IPS DF 6.9 (cell line): ENCODE results near the gene FEM1C.

Experiments used
- DNase-seq: peaks from one replicate; pipeline ENCODE4 v3.0.0-alpha.2; 2013; ENCODE audit warnings: low read depth, low spot score
- H3K27ac ChIP-seq: one replicate; pipeline ENCODE4 v1.5.1; 2013; ENCODE audit warnings: low read length, control low read depth
- H3K27me3 ChIP-seq: 2 replicates; pipeline ENCODE4 v1.6.1; 2013; ENCODE audit warnings: mild to moderate bottlenecking, low read length; ENCODE audit not compliant: control insufficient read depth, insufficient read depth
- H3K36me3 ChIP-seq: 2 replicates; pipeline ENCODE4 v1.6.1; 2013; ENCODE audit warnings: low read length; ENCODE audit not compliant: control insufficient read depth, insufficient read depth
- H3K4me1 ChIP-seq: 2 replicates; pipeline ENCODE4 v1.6.1; 2013; ENCODE audit warnings: low read length; ENCODE audit not compliant: control insufficient read depth, insufficient read depth
- H3K4me3 ChIP-seq: 2 replicates; pipeline ENCODE4 v1.5.1; 2013; ENCODE audit warnings: mild to moderate bottlenecking, low read length
- H3K9me3 ChIP-seq: 2 replicates; pipeline ENCODE4 v1.6.1; 2013; ENCODE audit warnings: low read length, inconsistent platforms; ENCODE audit not compliant: control insufficient read depth, insufficient read depth
- WGBS: extraction: QIAGEN DNeasy Blood & Tissue Kit; methylation state at CpG from one replicate; pipeline ENCODE4 v1.1.7; 2013; ENCODE audit warnings: mixed read lengths, missing lambda C conversion rate; ENCODE audit not compliant: insufficient read length, insufficient coverage; 5-methylcytosine and 5-hydroxymethylcytosine counted together

FEM1C gene

DNA sequence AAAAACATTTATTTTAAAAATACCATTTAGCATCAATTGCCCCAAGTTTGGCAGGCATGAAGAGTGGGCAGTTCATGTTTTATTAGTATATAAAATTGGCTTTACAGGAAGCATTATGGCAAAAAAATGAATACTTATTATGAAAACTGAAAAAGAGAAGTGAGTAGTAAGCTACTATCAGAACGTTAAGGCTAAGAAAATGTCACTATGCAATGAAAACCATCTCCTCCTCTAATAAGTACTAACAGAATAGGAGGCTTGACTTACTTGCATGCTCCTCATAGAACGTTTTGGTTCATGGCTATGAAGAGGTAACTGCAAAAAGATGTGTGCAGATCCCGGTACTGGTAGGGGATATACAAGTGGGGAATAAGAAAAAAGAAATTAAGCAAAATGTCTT is 34.1 kb upstream of the FEM1C start:
- H3K4me3 ChIP-seq = no peak overlapping the region
- H3K36me3 ChIP-seq = no peaks in the 10 kb centered on the region
- no CpG with 5 or more reads among the region's 3 CpGs for WGBS
- no peaks in the 10 kb centered on the region for H3K27me3 ChIP-seq
- DNase-seq = no peak
- H3K27ac ChIP-seq = no peak overlapping the region
- H3K9me3 ChIP-seq = no peaks in the 10 kb centered on the region
- H3K4me1 ChIP-seq = no peaks in the 10 kb centered on the region

DNA sequence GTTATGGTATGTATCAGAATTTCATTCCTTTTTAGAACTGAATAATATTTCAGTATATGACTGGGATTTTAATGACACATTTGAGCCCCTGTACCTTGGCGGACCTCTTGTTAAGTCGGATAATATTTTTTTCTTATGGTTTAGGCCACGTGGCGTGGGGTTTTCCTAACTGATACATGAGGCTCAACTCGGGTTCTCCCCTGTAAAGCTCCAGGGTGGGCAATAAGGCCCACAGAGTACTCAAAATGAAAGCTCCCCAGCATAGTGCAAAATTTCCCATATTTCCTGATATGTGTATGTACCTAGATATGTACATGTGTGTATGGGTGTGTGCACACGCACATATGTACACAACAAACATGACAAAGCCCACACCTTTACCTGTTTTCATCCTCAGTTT is 33.2 kb upstream of the FEM1C start:
- Histone ChIP-seq H3K4me3 (no peak overlapping the region), H3K27me3 (no peaks in the 10 kb centered on the region), H3K27ac (no peak overlapping the region), H3K36me3 (no peaks in the 10 kb centered on the region), H3K9me3 (no peaks in the 10 kb centered on the region), H3K4me1 (no peaks in the 10 kb centered on the region)
- no CpG with 5 or more reads among the region's 6 CpGs for WGBS
- no peak for DNase-seq

DNA sequence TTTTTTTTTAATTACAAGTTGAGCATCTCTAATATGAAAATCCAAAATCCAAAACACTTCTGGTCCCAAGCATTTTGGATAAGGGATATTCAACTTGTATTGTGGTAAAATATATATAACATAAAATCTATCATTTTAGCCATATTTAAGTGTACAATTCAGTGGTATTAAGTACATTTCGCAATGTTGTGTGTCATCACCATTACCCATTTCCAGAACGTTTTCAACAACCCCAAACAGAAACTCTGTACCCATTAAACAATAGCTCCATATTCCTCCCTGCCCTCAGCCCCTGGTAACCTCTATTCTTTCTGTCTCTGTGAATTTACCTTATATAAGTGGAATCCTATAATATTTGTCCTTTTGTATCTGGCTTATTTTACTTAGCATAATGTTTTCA is 32.8 kb upstream of the FEM1C start:
- WGBS = no CpG with 5 or more reads among the region's 2 CpGs
- Histone ChIP-seq H3K27ac (no peak overlapping the region), H3K36me3 (no peaks in the 10 kb centered on the region), H3K4me3 (no peak overlapping the region), H3K27me3 (no peaks in the 10 kb centered on the region), H3K4me1 (no peaks in the 10 kb centered on the region), H3K9me3 (no peaks in the 10 kb centered on the region)
- DNase-seq = no peak

DNA sequence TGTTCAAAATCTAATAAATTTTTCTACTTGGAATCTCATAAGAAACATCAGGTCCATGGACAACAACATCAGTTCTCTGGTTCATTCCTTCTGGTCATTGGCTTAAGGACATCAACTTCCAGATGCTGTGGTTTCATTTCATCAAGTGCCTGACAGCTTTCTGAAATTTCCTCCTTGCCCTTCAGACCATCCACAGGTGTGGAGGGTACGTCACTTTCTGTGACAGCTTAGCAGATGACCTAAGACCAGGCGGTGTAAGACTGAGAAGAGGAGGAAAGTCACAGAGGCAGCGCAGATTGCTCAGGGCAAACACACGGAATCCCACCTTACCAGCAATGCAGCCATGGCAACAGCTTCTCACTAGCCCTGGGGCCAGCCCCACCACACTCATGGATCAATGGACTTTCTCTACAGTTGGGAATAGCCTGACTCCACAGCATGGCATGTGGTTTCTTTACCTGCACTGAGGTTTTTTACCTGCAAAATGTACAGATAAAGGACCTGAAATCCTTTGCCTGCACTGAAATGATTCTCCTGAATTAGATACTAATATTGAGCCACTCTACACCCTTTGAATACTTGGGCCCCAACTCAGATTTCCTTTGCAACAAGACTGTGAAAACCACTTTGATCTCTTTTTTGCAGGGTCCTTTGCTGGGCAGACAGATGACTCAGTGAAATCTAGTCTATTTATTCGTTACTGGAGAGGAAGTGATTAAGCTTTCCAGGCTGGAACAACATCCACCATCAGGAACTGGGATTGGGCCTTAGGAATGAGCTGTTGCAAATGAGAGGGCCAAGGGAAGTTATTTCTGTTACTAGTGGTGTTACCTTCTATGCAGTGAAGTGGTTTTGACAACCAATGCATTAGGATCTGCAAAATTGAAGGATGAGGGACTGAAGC is 30.8 kb upstream of the FEM1C start:
- H3K36me3 ChIP-seq = no peaks in the 10 kb centered on the region
- no peak overlapping the region for H3K4me3 ChIP-seq
- H3K27ac ChIP-seq = no peak overlapping the region
- H3K27me3 ChIP-seq = no peaks in the 10 kb centered on the region
- WGBS = no CpG with 5 or more reads among the region's 5 CpGs
- H3K4me1 ChIP-seq = no peaks in the 10 kb centered on the region
- no peak for DNase-seq
- no peaks in the 10 kb centered on the region for H3K9me3 ChIP-seq

DNA sequence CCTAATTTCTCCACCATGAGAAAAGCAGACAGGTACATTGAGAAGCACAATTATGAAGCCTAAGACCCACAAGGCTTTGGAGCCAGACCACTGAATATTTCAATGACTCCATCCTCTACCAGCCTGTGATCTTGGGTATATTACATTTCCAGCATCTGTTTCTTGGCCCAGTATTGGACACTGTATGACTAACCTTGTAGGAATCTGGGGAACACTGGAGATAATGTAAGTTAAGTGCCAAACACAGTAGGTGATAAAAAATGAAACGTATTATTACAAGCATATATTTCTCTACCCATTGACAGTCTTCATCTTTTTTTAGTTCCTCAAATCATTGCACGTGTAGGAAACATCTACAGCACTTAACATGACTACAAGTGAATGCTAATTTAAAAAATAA is 28.6 kb upstream of the FEM1C start:
- Histone ChIP-seq H3K4me1 (no peaks in the 10 kb centered on the region), H3K27ac (no peak overlapping the region), H3K4me3 (no peak overlapping the region), H3K36me3 (no peaks in the 10 kb centered on the region), H3K27me3 (no peaks in the 10 kb centered on the region), H3K9me3 (no peaks in the 10 kb centered on the region)
- DNase-seq = no peak
- WGBS = no CpG with 5 or more reads among the region's 2 CpGs

DNA sequence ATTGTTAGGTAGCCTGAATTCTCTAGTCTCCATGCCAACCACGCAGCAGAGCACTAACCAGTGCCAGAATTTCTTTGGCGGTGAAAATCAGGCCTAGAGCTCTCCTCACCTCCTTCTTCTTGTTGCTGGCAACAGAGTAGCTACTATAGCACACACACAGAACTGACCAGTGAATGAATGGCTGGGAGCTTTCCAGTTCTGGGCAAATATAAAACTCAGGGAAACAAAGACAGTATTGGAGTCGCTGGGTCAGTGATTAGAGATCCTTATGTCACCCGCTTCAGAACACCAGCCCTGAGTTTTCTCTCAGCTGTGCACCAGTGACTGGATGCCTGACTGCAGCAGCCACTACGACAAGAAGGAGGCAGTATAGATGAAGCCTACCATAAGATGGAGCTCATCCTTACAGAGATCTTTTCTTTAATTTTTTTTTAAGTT is 26.9 kb upstream of the FEM1C start:
- no peak for DNase-seq
- Histone ChIP-seq H3K4me1 (no peaks in the 10 kb centered on the region), H3K36me3 (no peaks in the 10 kb centered on the region), H3K27me3 (no peaks in the 10 kb centered on the region), H3K27ac (no peak overlapping the region), H3K9me3 (no peaks in the 10 kb centered on the region), H3K4me3 (no peak overlapping the region)
- no CpG with 5 or more reads among the region's 5 CpGs for WGBS

DNA sequence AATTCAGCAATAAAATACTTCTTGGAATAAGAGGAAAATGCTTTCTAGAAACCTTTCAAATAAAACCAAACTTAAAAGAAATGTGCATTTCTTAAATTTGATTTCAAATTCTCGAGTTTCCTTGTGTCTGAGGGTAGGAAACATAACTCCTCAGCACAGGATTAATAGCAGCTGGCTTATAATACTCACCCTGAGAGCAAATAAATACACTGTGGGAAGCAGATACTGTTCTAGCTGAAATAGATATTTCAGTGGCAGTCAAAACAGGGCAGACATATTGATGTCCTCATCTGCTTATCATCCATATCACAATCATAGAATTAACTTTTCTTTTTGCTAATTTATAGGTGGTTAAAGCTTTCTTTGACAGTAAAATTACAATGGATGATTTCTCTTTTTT is 24.1 kb upstream of the FEM1C start:
- H3K4me1 ChIP-seq = no peaks in the 10 kb centered on the region
- no peak for DNase-seq
- H3K36me3 ChIP-seq = no peaks in the 10 kb centered on the region
- WGBS = no CpG with 5 or more reads among the region's 1 CpG
- no peak overlapping the region for H3K4me3 ChIP-seq
- no peaks in the 10 kb centered on the region for H3K27me3 ChIP-seq
- H3K9me3 ChIP-seq = no peaks in the 10 kb centered on the region
- no peak overlapping the region for H3K27ac ChIP-seq

DNA sequence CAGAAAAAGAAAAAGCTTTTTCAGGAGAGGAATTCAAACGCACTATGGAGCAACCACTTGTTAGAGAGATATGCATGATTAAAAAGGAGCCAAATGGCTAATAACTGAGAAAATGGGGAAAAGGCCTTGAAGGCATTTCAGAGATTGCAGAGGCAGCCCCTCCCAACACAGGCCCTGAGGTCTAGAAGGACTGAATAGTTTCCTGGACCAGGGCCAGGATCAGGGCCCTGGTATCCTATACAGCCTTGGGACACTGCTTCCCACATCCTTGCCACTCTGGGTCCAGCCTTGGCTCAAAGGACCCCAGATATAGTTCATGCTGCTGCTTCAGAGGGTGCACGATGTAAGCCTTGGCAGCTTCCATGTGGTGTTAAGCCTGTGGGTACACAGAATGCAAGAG is 20.7 kb upstream of the FEM1C start:
- no peak for DNase-seq
- Histone ChIP-seq H3K4me1 (no peaks in the 10 kb centered on the region), H3K27me3 (no peaks in the 10 kb centered on the region), H3K4me3 (no peak overlapping the region), H3K27ac (no peak overlapping the region), H3K36me3 (no peaks in the 10 kb centered on the region), H3K9me3 (no peaks in the 10 kb centered on the region)
- WGBS = no CpG with 5 or more reads among the region's 2 CpGs

DNA sequence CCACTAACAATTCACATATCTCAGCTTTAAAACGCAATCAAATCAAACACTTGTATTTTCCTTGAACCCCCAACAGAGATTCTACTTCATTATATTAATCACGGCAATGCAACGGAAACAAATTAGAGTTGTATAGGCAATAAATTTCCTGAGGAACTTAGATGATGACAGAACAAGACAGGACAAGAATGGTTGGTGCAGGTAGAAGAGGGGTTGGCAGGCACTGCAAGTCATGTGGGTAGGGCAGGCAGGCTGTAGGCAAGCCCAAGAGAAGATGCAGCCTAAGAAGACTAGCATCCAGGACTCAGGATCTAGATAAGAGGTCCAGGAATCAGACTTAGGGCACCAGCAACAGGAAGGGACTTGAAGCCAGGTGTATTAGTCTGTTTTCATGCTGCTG is 16.6 kb upstream of the FEM1C start:
- Histone ChIP-seq H3K4me3 (no peak overlapping the region), H3K27ac (no peak overlapping the region), H3K27me3 (no peaks in the 10 kb centered on the region), H3K9me3 (no peaks in the 10 kb centered on the region), H3K4me1 (0 out of 2 replicates have a peak, but pooled peaks cover 2% of the 10 kb centered on the region), H3K36me3 (no peaks in the 10 kb centered on the region)
- 100% methylated on average over 2 of the region's 3 CpGs for WGBS
- DNase-seq = no peak

DNA sequence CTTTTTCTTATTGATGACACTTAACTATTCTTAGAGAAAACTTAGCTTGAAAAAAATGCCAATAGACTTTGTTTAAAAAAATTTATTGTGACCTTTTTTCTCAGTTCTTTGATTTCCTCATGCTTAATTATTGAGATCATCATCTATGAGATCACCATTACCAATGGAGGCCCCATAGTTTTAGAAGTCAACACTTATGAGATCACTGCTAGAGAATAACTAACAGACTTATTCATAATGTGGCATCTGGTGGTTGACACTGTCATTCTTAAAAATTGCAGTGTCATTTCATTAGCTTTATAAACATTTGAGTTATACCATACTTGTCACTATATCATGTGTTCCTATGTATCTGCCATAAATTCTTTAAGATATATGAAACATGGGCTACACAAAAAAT is 14.9 kb upstream of the FEM1C start:
- H3K9me3 ChIP-seq = no peaks in the 10 kb centered on the region
- H3K4me1 ChIP-seq = 0 out of 2 replicates have a peak, but pooled peaks cover 2% of the 10 kb centered on the region
- no peaks in the 10 kb centered on the region for H3K36me3 ChIP-seq
- H3K4me3 ChIP-seq = no peak overlapping the region
- H3K27ac ChIP-seq = no peak overlapping the region
- no peaks in the 10 kb centered on the region for H3K27me3 ChIP-seq
- DNase-seq = no peak

DNA sequence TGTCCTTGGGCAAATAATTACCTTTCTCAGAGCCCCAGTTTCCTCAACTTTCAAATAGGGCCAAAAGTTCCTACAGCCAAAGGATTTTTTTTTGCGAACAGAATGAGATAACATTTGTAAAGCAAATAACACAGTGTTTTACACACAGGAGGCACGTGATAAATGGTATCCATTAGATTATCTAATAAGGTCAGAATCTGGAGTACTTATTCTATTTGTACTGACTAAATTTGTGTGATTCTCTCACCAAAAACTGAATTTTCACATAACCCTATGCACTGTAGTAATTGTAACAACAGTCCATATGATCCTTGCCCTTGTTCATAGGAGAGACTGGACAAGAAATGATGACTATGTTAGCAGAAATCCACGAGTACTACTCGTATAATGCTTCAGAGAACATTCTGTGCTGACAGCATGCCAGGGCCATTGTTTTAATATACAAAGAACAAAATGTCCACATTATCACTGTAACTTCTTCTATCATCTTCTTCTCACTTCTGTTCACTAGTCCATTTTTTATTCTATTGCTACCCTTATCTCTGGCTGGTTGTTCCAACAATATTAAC is 13.9 kb upstream of the FEM1C start:
- no peak overlapping the region for H3K4me3 ChIP-seq
- no peaks in the 10 kb centered on the region for H3K36me3 ChIP-seq
- H3K4me1 ChIP-seq = 0 out of 2 replicates have a peak, but pooled peaks cover 2% of the 10 kb centered on the region
- H3K27ac ChIP-seq = no peak overlapping the region
- no CpG with 5 or more reads among the region's 4 CpGs for WGBS
- DNase-seq = no peak
- H3K9me3 ChIP-seq = no peaks in the 10 kb centered on the region
- no peaks in the 10 kb centered on the region for H3K27me3 ChIP-seq
